ENCODE measurements around the gene HORMAD1. TPM values are rescaled to one million over a fixed set of nuclear protein-coding genes. Genes with fewer than 3 reads are reported as not detected.

Gene HORMAD1
- total and polyA plus RNA-seq, 2 of the 13 experiments (the other 11 are each of a cell fraction or from before 2014, with no cell fraction given) = not detected

DNA sequence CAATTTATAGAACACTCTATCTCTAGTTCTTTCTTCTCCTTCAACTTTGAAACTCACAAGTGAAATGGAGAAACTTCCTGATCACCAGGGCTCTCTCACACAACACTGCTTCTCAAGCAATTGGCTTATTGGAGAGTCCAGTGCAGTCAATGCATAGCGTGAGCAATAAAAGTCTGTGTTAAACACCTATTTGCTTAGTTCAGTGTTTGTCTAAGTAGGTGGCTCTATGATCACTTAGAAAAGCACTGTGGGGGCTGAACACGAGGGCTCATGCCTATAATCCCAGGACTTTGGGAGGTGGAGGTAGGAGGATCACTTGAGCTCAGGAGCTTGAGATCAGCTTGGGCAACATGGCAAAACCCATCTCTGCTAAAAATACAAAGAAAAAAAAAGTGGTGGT, 32.7 kb upstream of the HORMAD1 start:
- no peaks in the 10 kb centered on the region for H3K27me3 ChIP-seq (ENCODE audit: control insufficient read depth in 1 of 2, insufficient read depth in 2 of 2, low read length in 2 of 2)
- DNase-seq (ENCODE audit: low spot score) (no peak), FAIRE-seq (no peak), ATAC-seq (no peak)
- no peak overlapping the region for H3K4me3 ChIP-seq (replicated peaks in 1 of 3; ENCODE audit: insufficient read depth in 1 of 3, low read depth in 2 of 3, low read length in 3 of 3)
- H3K4me1 ChIP-seq (ENCODE audit: insufficient read depth, low read length) = no peaks in the 10 kb centered on the region
- no peak overlapping the region for H3K9ac ChIP-seq (ENCODE audit: insufficient read depth, low read depth, low read length)
- POLR2A ChIA-PET = no interaction called here
- intact Hi-C loops (cut with micrococcal nuclease; ENCODE audit: unreplicated experiment) (no loop called here), in situ Hi-C loops (cut with HindIII; ENCODE audit: extremely low pct_ligation_motif_present, low pct_unique_long_range_greater_than_20kb) (no loop called here)
- no peaks in the 10 kb centered on the region for H4K20me1 ChIP-seq (ENCODE audit: insufficient read depth, low read length)
- H3K9me3 ChIP-seq (ENCODE audit: low read length) = no peaks in the 10 kb centered on the region
- H3K4me2 ChIP-seq (ENCODE audit: low read depth, low read length) = no peak overlapping the region
- no peaks in the 10 kb centered on the region for H3K36me3 ChIP-seq (replicated peaks in 1 of 2; ENCODE audit: control insufficient read depth in 1 of 2, insufficient read depth in 2 of 2, low read length in 2 of 2)
- 19% methylated on average over 2 of the region's 2 CpGs for WGBS (ENCODE audit: low lambda C conversion rate)
- no peak for TF ChIP-seq ZNF629 (CRISPR knock-in tag; conservative IDR thresholded peaks at IDR 0.05)
- TF ChIP-seq SRF (IDR thresholded peaks at IDR 0.05; ENCODE audit: low read depth, low read length) = no peak
- TF ChIP-seq RAD21 (CRISPR knock-in tag; IDR thresholded peaks at IDR 0.05) = no peak
- TF ChIP-seq PAWR (CRISPR knock-in tag; IDR thresholded peaks at IDR 0.05; ENCODE audit: borderline replicate concordance) = no peak
- no peak for TF ChIP-seq ZMYM3 (CRISPR knock-in tag; IDR thresholded peaks at IDR 0.05)
- TF ChIP-seq ZNF136 (CRISPR knock-in tag; IDR thresholded peaks at IDR 0.05; ENCODE audit: low read depth) = no peak
- TF ChIP-seq ATRX (CRISPR knock-in tag; IDR thresholded peaks at IDR 0.05; ENCODE audit: borderline replicate concordance) = no peak
- no peak for TF ChIP-seq ZNF709 (CRISPR knock-in tag; IDR thresholded peaks at IDR 0.05)
- no peak for TF ChIP-seq HDAC6 (IDR thresholded peaks at IDR 0.05; ENCODE audit: low read depth, low read length)
- CTCF ChIA-PET (ENCODE audit: low intra/inter-chr PET ratio, low total read pairs) = no interaction called here
- no peak overlapping the region for H3K27ac ChIP-seq (ENCODE audit: extremely low read length, insufficient read depth, low read length)
- no TSS peak for BruUV-seq (replicated peaks)
- no peak overlapping the region for H2AFZ ChIP-seq (ENCODE audit: low read length)
- no peaks in the 10 kb centered on the region for H3K79me2 ChIP-seq (ENCODE audit: insufficient read depth, low read length)

DNA sequence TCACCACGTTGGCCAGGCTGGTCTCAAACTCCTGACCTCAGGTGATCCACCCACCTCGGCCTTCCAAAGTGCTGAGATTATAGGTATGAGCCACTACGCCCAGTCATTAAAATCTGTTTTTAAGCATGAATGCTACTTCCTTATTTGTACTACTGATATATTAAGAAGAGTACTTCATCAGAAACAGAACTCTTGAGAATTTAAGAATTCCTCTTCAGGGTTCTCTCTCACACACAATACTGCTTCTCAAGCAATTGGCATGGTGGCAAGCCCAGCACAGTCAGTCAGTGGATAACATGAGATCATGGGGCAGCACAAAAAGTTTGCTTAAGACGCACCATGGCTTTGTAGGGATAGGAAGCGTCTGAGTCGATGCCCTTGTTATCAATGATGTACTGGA, 30.7 kb upstream of the HORMAD1 start:
- ChIA-PET POLR2A (no interaction called here), CTCF (ENCODE audit: low intra/inter-chr PET ratio, low total read pairs) (no interaction called here)
- no peak overlapping the region for H3K9ac ChIP-seq (ENCODE audit: insufficient read depth, low read depth, low read length)
- TF ChIP-seq U2AF1 (optimal IDR thresholded peaks at IDR 0.05; ENCODE audit: low read depth, low read length) (no peak), ZNF33B (CRISPR knock-in tag; IDR thresholded peaks at IDR 0.05) (no peak), ZSCAN30 (CRISPR knock-in tag; IDR thresholded peaks at IDR 0.05) (no peak), SRF (IDR thresholded peaks at IDR 0.05; ENCODE audit: low read depth, low read length) (no peak)
- TF ChIP-seq, protein P1, sequence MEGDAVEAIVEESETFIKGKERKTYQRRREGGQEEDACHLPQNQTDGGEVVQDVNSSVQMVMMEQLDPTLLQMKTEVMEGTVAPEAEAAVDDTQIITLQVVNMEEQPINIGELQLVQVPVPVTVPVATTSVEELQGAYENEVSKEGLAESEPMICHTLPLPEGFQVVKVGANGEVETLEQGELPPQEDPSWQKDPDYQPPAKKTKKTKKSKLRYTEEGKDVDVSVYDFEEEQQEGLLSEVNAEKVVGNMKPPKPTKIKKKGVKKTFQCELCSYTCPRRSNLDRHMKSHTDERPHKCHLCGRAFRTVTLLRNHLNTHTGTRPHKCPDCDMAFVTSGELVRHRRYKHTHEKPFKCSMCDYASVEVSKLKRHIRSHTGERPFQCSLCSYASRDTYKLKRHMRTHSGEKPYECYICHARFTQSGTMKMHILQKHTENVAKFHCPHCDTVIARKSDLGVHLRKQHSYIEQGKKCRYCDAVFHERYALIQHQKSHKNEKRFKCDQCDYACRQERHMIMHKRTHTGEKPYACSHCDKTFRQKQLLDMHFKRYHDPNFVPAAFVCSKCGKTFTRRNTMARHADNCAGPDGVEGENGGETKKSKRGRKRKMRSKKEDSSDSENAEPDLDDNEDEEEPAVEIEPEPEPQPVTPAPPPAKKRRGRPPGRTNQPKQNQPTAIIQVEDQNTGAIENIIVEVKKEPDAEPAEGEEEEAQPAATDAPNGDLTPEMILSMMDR (CRISPR knock-in tag; IDR thresholded peaks at IDR 0.05) = no peak
- TF ChIP-seq, protein P2, sequence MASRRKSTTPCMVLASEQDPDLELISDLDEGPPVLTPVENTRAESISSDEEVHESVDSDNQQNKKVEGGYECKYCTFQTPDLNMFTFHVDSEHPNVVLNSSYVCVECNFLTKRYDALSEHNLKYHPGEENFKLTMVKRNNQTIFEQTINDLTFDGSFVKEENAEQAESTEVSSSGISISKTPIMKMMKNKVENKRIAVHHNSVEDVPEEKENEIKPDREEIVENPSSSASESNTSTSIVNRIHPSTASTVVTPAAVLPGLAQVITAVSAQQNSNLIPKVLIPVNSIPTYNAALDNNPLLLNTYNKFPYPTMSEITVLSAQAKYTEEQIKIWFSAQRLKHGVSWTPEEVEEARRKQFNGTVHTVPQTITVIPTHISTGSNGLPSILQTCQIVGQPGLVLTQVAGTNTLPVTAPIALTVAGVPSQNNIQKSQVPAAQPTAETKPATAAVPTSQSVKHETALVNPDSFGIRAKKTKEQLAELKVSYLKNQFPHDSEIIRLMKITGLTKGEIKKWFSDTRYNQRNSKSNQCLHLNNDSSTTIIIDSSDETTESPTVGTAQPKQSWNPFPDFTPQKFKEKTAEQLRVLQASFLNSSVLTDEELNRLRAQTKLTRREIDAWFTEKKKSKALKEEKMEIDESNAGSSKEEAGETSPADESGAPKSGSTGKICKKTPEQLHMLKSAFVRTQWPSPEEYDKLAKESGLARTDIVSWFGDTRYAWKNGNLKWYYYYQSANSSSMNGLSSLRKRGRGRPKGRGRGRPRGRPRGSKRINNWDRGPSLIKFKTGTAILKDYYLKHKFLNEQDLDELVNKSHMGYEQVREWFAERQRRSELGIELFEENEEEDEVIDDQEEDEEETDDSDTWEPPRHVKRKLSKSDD (CRISPR knock-in tag; IDR thresholded peaks at IDR 0.05; ENCODE audit: low read depth) = no peak

More for the DNA sequence above, 30.7 kb upstream of the HORMAD1 start:
- H3K9me3 ChIP-seq (ENCODE audit: low read length) = no peaks in the 10 kb centered on the region
- H3K4me2 ChIP-seq (ENCODE audit: low read depth, low read length) = no peak overlapping the region
- H3K4me3 ChIP-seq (replicated peaks in 1 of 3; ENCODE audit: insufficient read depth in 1 of 3, low read depth in 2 of 3, low read length in 3 of 3) = no peak overlapping the region
- DNase-seq (ENCODE audit: low spot score) (no peak), FAIRE-seq (no peak), ATAC-seq (no peak)
- WGBS (ENCODE audit: low lambda C conversion rate) = 72% methylated on average over 5 of the region's 6 CpGs
- no peak overlapping the region for H3K27ac ChIP-seq (ENCODE audit: extremely low read length, insufficient read depth, low read length)
- H4K20me1 ChIP-seq (ENCODE audit: insufficient read depth, low read length) = no peaks in the 10 kb centered on the region
- no peaks in the 10 kb centered on the region for H3K27me3 ChIP-seq (ENCODE audit: control insufficient read depth in 1 of 2, insufficient read depth in 2 of 2, low read length in 2 of 2)
- in situ Hi-C loops (cut with HindIII; ENCODE audit: extremely low pct_ligation_motif_present, low pct_unique_long_range_greater_than_20kb) = no loop called here
- no peaks in the 10 kb centered on the region for H3K79me2 ChIP-seq (ENCODE audit: insufficient read depth, low read length)
- H3K36me3 ChIP-seq (replicated peaks in 1 of 2; ENCODE audit: control insufficient read depth in 1 of 2, insufficient read depth in 2 of 2, low read length in 2 of 2) = no peaks in the 10 kb centered on the region
- intact Hi-C loops (cut with micrococcal nuclease; ENCODE audit: unreplicated experiment) = no loop called here
- no TSS peak for BruUV-seq (replicated peaks)
- no peaks in the 10 kb centered on the region for H3K4me1 ChIP-seq (ENCODE audit: insufficient read depth, low read length)
- H2AFZ ChIP-seq (ENCODE audit: low read length) = no peak overlapping the region

Measured in HepG2 (cell line).